GM18508 (cell line): ENCODE results near the gene ALG14.
"Not testable (repeated sequence)": the region's sequence is repeated elsewhere in the genome, so short reads cannot be mapped to it uniquely, and the experiment has no call there.

Experiments used
- ATAC-seq: cut with Tn5 transposase; IDR thresholded peaks from one replicate; pipeline ENCODE4 v1.9.1; 2021; ENCODE audit warnings: moderate number of reproducible peaks; ENCODE audit not compliant: insufficient read depth, unreplicated experiment

Gene ALG14

GRCh38 chr1:95046359-95046758, 26.4 kb downstream of the ALG14 start:
- ATAC-seq = no peak

DNA sequence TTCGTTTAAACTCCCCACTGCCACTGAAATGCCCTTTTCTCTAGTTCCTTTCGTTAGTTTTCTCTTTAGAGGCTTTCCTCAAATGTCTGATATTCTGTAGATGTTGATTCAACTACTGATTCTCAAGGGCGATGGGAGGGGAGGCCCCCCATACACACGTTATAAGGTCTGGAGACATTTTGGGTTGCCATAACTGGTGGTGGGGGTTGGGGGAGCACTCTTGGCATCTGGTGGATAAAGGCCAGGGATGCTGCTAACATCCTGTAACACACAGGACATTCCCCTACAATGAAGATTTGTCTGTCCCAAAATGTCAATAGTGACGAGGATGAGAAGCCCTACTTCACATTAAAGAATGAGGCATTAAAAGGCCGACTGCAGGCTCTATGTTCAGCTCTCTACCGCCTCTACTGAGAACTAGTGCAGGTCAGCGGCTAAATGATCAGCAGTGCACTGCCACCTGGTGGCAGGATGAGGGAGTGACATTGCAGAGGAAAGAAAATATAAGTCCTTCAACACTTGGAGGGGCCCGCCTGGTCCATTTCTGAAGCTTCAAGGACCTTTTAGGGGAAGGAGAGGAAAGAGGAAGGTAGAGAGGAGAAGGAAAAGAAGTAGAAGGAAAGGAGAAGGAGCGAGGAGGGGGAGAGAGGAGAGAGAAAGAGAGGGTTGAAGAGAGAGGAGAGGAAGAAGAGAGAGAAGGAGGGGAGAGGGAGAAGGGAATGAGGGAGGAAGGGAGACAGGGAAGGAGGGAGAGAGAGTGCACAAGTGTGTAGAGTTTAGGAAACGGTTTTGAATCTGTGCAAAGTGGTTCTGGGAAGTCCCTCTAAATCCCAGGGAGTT, 29.4 kb downstream of the ALG14 start:
- peak; percentile 77 for ATAC-seq

DNA sequence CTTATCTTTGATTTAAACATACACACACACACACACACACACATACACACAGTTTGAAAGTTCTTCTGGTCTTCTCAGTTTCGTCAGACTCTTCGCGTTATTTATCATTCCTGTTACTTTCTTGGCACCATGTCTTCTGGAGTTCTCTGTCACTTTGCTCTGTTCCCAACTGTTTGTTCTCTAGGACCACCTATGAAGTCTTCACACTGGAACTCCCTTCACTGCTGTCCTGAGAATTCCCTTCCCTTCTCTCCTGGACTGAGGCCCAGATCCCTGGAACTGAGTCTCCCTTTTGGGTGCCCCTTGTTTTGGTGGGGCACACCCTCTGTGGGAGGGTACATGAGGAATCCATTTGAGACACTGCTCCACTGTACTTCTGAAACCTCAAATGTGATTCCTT, 30.5 kb downstream of the ALG14 start:
- ATAC-seq = no peak

- peak; percentile 42 for ATAC-seq
Observed at GRCh38 chr1:95041491-95042165, 31.1 kb downstream of the ALG14 start.

- ATAC-seq = no peak
Observed at GRCh38 chr1:95040032-95040525, 32.7 kb downstream of the ALG14 start.

- ATAC-seq = no peak
Observed at GRCh38 chr1:95039360-95040031, 33.3 kb downstream of the ALG14 start.

- ATAC-seq = no peak
Observed at GRCh38 chr1:95035536-95035935, 37.2 kb downstream of the ALG14 start.

- ATAC-seq = no peak
Observed at GRCh38 chr1:95034506-95034905, 38.2 kb downstream of the ALG14 start.

- no peak for ATAC-seq
Observed at GRCh38 chr1:95033843-95034242, 38.9 kb downstream of the ALG14 start.

- ATAC-seq = no peak
Observed at GRCh38 chr1:95029532-95029931, 43.2 kb downstream of the ALG14 start.

- ATAC-seq = no peak
Observed at GRCh38 chr1:95028954-95029353, 43.8 kb downstream of the ALG14 start.

GRCh38 chr1:95027046-95027445, 45.7 kb downstream of the ALG14 start:
- ATAC-seq = no peak

- no peak for ATAC-seq
Observed at GRCh38 chr1:95023399-95024043, 49.2 kb downstream of the ALG14 start.

DNA sequence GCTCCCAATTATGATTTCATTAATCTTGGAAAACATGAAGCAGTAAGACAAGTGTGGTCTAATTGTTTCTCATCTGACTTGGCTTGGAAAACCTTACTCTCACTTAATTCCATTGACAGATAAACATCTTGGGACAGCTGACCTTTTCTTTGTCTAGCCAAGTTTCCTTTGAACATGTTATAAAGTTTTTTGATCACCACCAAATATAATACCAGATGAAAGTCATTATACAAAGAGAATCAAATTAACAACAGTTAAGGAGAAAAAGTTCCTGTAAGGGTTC, 50.2 kb downstream of the ALG14 start:
- ATAC-seq = no peak

DNA sequence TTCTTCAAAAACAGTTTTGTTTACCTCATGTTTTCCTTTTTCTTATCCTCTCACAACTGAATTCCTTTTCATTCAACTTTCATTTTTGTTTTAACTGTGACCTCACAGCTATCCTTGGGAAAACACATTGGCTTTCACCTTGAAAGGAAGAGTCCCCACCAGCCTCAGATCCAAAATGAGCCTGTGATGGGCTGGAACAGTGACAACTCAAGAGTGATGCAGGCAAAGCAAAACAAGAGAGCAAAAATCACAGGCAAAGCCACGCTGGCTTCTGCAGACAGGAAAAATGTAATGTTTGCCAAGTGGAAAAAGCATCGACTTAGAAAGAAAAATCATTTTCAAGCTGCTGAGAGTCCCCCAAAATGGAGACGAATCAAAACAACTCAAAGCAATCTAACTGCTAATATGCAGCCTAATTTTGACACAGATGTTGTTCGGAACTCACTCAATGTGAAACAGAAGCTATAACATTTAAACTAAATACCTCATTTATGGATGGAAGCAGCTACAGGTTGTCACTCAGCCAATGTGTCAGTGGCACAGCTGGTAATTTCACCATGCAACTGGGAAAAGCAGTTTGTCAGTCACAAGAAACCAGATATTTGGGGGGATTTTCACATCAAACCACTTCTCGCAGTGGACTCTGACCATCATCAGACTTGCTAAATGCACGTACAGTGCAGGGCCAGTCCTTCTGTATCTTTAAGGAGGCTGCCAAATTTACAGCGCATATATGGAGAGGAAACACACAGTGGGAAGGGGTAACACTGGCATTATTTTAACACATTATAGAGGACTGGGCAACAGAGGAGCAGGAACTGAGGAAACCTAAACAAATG, 50.7 kb downstream of the ALG14 start:
- no peak for ATAC-seq

DNA sequence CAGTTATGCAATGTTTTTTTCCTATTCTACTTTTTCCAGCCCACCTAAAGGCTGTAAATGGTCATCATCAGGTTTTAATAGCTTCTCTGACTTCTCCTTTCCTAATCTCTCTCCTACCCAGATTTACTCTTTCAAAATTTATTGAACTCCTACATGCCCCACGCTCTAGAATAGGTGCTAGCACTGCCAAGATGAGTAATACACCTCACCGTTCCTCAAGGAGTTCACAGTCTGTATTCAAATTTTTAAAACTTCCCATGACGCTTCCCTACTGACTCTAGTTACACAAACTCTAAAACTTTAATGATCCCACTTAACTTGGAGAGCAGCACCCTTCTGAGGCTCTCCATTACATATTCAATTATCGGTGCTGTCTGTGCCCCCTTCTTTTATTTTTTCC, 51.6 kb downstream of the ALG14 start:
- ATAC-seq = no peak

GRCh38 chr1:95019466-95019865, 53.3 kb downstream of the ALG14 start:
- not testable (repeated sequence) for ATAC-seq

DNA sequence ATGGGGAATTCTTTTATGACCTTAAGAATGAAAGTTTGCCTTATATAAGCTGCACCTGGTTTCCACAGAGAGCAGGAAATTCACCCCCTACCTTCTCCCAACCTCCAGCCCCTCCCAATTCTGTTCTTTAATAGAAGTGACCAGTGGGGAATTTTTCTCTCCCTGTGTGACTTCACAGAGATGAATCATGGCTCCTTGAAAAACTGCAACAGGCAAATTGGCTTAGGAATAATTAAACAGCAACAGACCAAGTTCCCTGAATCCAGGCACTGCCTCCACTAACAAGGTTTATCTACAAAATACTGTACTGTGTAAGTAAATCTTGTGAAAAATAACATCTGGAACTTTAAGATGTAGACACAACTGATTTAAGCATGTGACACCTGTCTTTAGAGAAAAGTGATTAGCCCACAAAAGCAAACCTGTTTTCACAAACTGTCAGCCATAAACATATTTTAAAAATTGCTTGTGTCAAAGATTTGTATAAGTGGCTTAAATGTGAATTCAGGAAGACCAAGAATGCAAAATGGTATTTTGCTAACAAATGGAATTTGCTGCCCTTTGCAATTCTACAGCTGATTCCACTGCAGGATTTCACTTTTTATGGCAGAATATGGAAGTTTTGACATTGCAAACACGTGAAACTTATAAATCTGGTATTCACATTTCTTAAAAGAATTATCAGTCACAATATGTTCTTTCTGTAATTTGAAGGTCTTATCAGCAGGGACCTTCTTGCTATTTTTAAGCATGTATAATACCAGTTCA, 54.0 kb downstream of the ALG14 start:
- ATAC-seq = no peak

- no peak for ATAC-seq
Observed at GRCh38 chr1:95017775-95018174, 55.0 kb downstream of the ALG14 start.
